Coronary artery (tissue), 2 donors: Measurements from ENCODE around the gene MYOF.
A peak's percentile ranks its signal among the peaks of the same experiment; 100 is the strongest.

Experiments
- DNase-seq: peaks from one replicate; pipeline ENCODE4 v3.0.0-alpha.2; 2017; ENCODE audit warnings: low spot score
- H3K27ac ChIP-seq, 2 donors: fragments of 200-600 bp; sonication (generic); one replicate each; pipeline ENCODE4 v1.5.1; 2016 to 2019
- H3K4me3 ChIP-seq: fragments of 200-600 bp; sonication (generic); 2 replicates; pipeline ENCODE4 v1.5.1; 2016; ENCODE audit warnings: mild to moderate bottlenecking, moderate library complexity
- CTCF ChIP-seq: fragments of 200-600 bp; sonication (generic); IDR thresholded peaks from one replicate; pipeline ENCODE4 v1.5.1; 2019; ENCODE audit warnings: antibody characterized with exemption

The MYOF gene

GRCh38 chr10:93390306-93391090 lies 91.6 kb downstream of the MYOF start:
- TF ChIP-seq CTCF, result no peak

GRCh38 chr10:93386631-93387369 lies 95.3 kb downstream of the MYOF start:
- DNase-seq, result no peak
- H3K27ac ChIP-seq, result peak overlapping the region in 1 of 2 donors; percentile 75
- H3K4me3 ChIP-seq, result peak overlapping the region; percentile 9
- TF ChIP-seq CTCF, result no peak

More at GRCh38 chr10:93390306-93391090, 91.6 kb downstream of the MYOF start:
- Histone ChIP-seq H3K4me3 (no peak overlapping the region), H3K27ac (peak overlapping the region in 1 of 2 donors; percentile 56)
- no peak for DNase-seq

- peak overlapping the region in 1 of 2 donors; percentile 83 for H3K27ac ChIP-seq
- TF ChIP-seq CTCF, result no peak
- no peak overlapping the region for H3K4me3 ChIP-seq
- DNase-seq, result no peak
These were observed 96.8 kb downstream of the MYOF start for GRCh38 chr10:93385345-93385744.

- peak overlapping the region; percentile 66 to 83 for H3K27ac ChIP-seq
- DNase-seq, result no peak
These were observed 98.1 kb downstream of the MYOF start for GRCh38 chr10:93384006-93384405.

GRCh38 chr10:93383562-93383981 lies 98.6 kb downstream of the MYOF start:
- no peak for DNase-seq
- Histone ChIP-seq H3K27ac (peak overlapping the region; percentile 66 to 83), H3K4me3 (no peak overlapping the region)
- no peak for TF ChIP-seq CTCF

More at GRCh38 chr10:93384006-93384405, 98.1 kb downstream of the MYOF start:
- H3K4me3 ChIP-seq, result no peak overlapping the region
- no peak for TF ChIP-seq CTCF

- no peak for TF ChIP-seq CTCF
- Histone ChIP-seq H3K4me3 (no peak overlapping the region), H3K27ac (peak overlapping the region; percentile 63 to 79)
- no peak for DNase-seq
These were observed 102.2 kb downstream of the MYOF start for GRCh38 chr10:93379731-93380575.
